SK-N-SH (cell line): ENCODE data around the gene CCDC121. TPM values are rescaled to one million over a fixed set of nuclear protein-coding genes. Genes with fewer than 3 reads are reported as not detected.

Experiments used
- CTCF ChIA-PET: fragments of 300-600, 350-600 bp; formaldehyde crosslinking; extraction: SDS; loops from one replicate; lab custom pipeline; 2021; lab: Yijun Ruan, JAX
- POLR2A ChIA-PET: fragments of 350-600 bp; sonication (Branson Sonifier 250); formaldehyde crosslinking; extraction: SDS; loops from one replicate; lab custom pipeline; 2020; ENCODE audit warnings: antibody characterized with exemption, inconsistent platforms; lab: Yijun Ruan, JAX
- DNase-seq: peaks from one replicate; pipeline ENCODE4 v3.0.0; 2012
- H2AFZ ChIP-seq: fragments of 200-600 bp; sonication (generic); 2 replicates; pipeline ENCODE4 v1.8.1; 2016; ENCODE audit warnings: antibody characterized with exemption, mild to moderate bottlenecking, low read depth
- H3F3A ChIP-seq: fragments of 200-600 bp; sonication (generic); replicated peaks from 2 replicates; pipeline ENCODE3; 2016; ENCODE audit warnings: antibody characterized with exemption, mild to moderate bottlenecking; ENCODE audit not compliant: insufficient read depth
- H3K27ac ChIP-seq, 2 experiments: fragments of 200-500 bp in 1 of 2; fragments of 200-600 bp in 1 of 2; sonication (Bioruptor generic) in 1 of 2; sonication (generic), shearing (Covaris generic) in 1 of 2; 2 replicates each; pipeline versions ENCODE4 v1.5.1 to v1.6.1; 2014 to 2016; ENCODE audit warnings: low read depth in 2 of 2, inconsistent platforms in 1 of 2, low read length in 1 of 2, mild to moderate bottlenecking in 1 of 2, mixed read lengths in 1 of 2
- H3K27me3 ChIP-seq: fragments of 200-600 bp; sonication (generic), shearing (Covaris generic); 2 replicates; pipeline ENCODE4 v1.6.1; 2016; ENCODE audit warnings: mixed run types; ENCODE audit not compliant: insufficient read depth
- H3K36me3 ChIP-seq, 2 experiments: fragments of 200-500 bp in 1 of 2; fragments of 200-600 bp in 1 of 2; sonication (Bioruptor generic) in 1 of 2; sonication (generic) in 1 of 2; replicated peaks in 1 of 2; 2 replicates each; pipeline versions ENCODE3 to v1.5.1; 2014 to 2016; ENCODE audit warnings: low read length in 1 of 2, mild to moderate bottlenecking in 1 of 2; ENCODE audit not compliant: insufficient read depth in 2 of 2, control insufficient read depth in 1 of 2
- H3K4me1 ChIP-seq, 2 experiments: fragments of 200-500 bp in 1 of 2; fragments of 200-600 bp in 1 of 2; sonication (Bioruptor generic) in 1 of 2; sonication (generic), shearing (Covaris generic) in 1 of 2; 2 replicates each; pipeline versions ENCODE4 v1.5.1 to v1.6.1; 2014 to 2016; ENCODE audit warnings: low read depth in 1 of 2, low read length in 1 of 2, mixed run types in 1 of 2; ENCODE audit not compliant: insufficient read depth in 2 of 2, control insufficient read depth in 1 of 2
- H3K4me2 ChIP-seq: fragments of 200-600 bp; sonication (generic), shearing (Covaris generic); 2 replicates; pipeline ENCODE4 v1.6.1; 2017; ENCODE audit warnings: mixed run types
- H3K4me3 ChIP-seq, 2 experiments: fragments of 200-500 bp in 1 of 2; fragments of 200-600 bp in 1 of 2; sonication (Bioruptor generic) in 1 of 2; sonication (generic), shearing (Covaris generic) in 1 of 2; 2 replicates each; pipeline versions ENCODE4 v1.5.1 to v1.8.1; 2014 to 2016; ENCODE audit warnings: low read depth in 2 of 2, inconsistent platforms in 1 of 2, low read length in 1 of 2, mild to moderate bottlenecking in 1 of 2, mixed read lengths in 1 of 2, moderate library complexity in 1 of 2
- H3K79me2 ChIP-seq: fragments of 200-600 bp; sonication (generic); 2 replicates; pipeline ENCODE4 v1.8.1; 2017; ENCODE audit warnings: mild to moderate bottlenecking; ENCODE audit not compliant: insufficient read depth
- H3K9ac ChIP-seq: fragments of 200-600 bp; sonication (generic); 2 replicates; pipeline ENCODE4 v1.6.1; 2017; ENCODE audit warnings: mixed run types
- H3K9me2 ChIP-seq: fragments of 200-600 bp; sonication (generic); 2 replicates; pipeline ENCODE4 v1.6.1; 2017; ENCODE audit warnings: mixed run types
- H3K9me3 ChIP-seq: fragments of 200-600 bp; sonication (generic); 2 replicates; pipeline ENCODE4 v1.6.1; 2017; ENCODE audit warnings: mixed run types, mild to moderate bottlenecking, moderate library complexity
- H4K20me1 ChIP-seq: fragments of 200-600 bp; sonication (generic); 2 replicates; pipeline ENCODE4 v1.6.1; 2017; ENCODE audit warnings: mild to moderate bottlenecking, mixed run types; ENCODE audit not compliant: insufficient read depth
- CHD2 ChIP-seq: fragments of 150-350 bp; IDR thresholded peaks from 2 replicates; pipeline ENCODE4 v1.6.1; 2018; ENCODE audit warnings: low read length; ENCODE audit not compliant: partially characterized antibody
- CTCF ChIP-seq: fragments of 200-600 bp; sonication (generic); IDR thresholded peaks from 2 replicates; pipeline ENCODE4 v1.6.1; 2017; ENCODE audit warnings: antibody characterized with exemption, mild to moderate bottlenecking, moderate library complexity
- ELF1 ChIP-seq: IDR thresholded peaks from 2 replicates; pipeline ENCODE4 v1.4.0; 2012
- FOXJ3 ChIP-seq: sonication (generic); formaldehyde crosslinking; IDR thresholded peaks from 2 replicates; pipeline ENCODE4 v1.5.1; 2020; ENCODE audit warnings: mild to moderate bottlenecking, missing genetic modification reagents
- FOXM1 ChIP-seq: IDR thresholded peaks from 2 replicates; pipeline ENCODE4 v1.4.0; 2012; ENCODE audit warnings: low read depth, mild to moderate bottlenecking
- GABPA ChIP-seq: IDR thresholded peaks from 2 replicates; pipeline ENCODE4 v1.4.0; 2012; ENCODE audit warnings: low read depth, mild to moderate bottlenecking
- GATA2 ChIP-seq: sonication (generic); formaldehyde crosslinking; IDR thresholded peaks from 2 replicates; pipeline ENCODE4 v1.5.0; 2020; ENCODE audit warnings: mild to moderate bottlenecking, missing genetic modification reagents
- JUND ChIP-seq: IDR thresholded peaks from 2 replicates; pipeline ENCODE4 v1.4.0; 2012
- MEF2A ChIP-seq: IDR thresholded peaks from 2 replicates; pipeline ENCODE4 v1.4.0; 2012; ENCODE audit warnings: low read depth, borderline replicate concordance
- NFIC ChIP-seq: IDR thresholded peaks from 2 replicates; pipeline ENCODE4 v1.4.0; 2012; ENCODE audit warnings: borderline replicate concordance
- NRF1 ChIP-seq: IDR thresholded peaks from 2 replicates; pipeline ENCODE4 v1.6.1; 2012; ENCODE audit warnings: low read depth, mild to moderate bottlenecking, low read length
- PBX3 ChIP-seq: IDR thresholded peaks from 2 replicates; pipeline ENCODE4; 2012
- RCOR1 ChIP-seq: fragments of 150-350 bp; IDR thresholded peaks from 2 replicates; pipeline ENCODE4 v1.6.1; 2017; ENCODE audit warnings: antibody characterized with exemption, low read length
- RXRA ChIP-seq: IDR thresholded peaks from 2 replicates; pipeline ENCODE4 v1.4.0; 2012; ENCODE audit warnings: low read depth, mild to moderate bottlenecking, borderline replicate concordance
- SIN3A ChIP-seq: IDR thresholded peaks from 2 replicates; pipeline ENCODE4 v1.6.1; 2012; ENCODE audit warnings: low read depth, mild to moderate bottlenecking, low read length, moderate library complexity, borderline replicate concordance
- TAF1 ChIP-seq: IDR thresholded peaks from 2 replicates; pipeline ENCODE4 v1.6.1; 2012; ENCODE audit warnings: low read depth, mild to moderate bottlenecking, low read length, moderate library complexity, borderline replicate concordance
- TCF12 ChIP-seq: IDR thresholded peaks from 2 replicates; pipeline ENCODE4 v1.4.0; 2012
- USF2 ChIP-seq: fragments of 150-350 bp; IDR thresholded peaks from 2 replicates; pipeline ENCODE4 v1.6.1; 2017; ENCODE audit warnings: antibody characterized with exemption, low read length, low read depth, borderline replicate concordance
- WGBS: methylation state at CpG from one replicate; pipeline ENCODE4 v1.1.6; 2017; ENCODE audit warnings: low lambda C conversion rate; 5-methylcytosine and 5-hydroxymethylcytosine counted together
- polyA plus RNA-seq, 3 experiments: library from polyadenylated mRNA; depleted of rRNA; stranded (reverse); fragments of >200 nt; gene quantifications; 2 replicates each; pipeline ENCODE4 v1.2.3, GENCODE V29; 2012
- TF ChIP-seq, protein P1 (sequence below): IDR thresholded peaks from 2 replicates; pipeline ENCODE4 v1.4.0; 2012; ENCODE audit warnings: low read depth
- TF ChIP-seq, protein P2 (sequence below): fragments of 150-350 bp; IDR thresholded peaks from 2 replicates; pipeline ENCODE4 v1.6.1; 2016; ENCODE audit warnings: mild to moderate bottlenecking, low read depth, low read length
- TF ChIP-seq, protein P3 (sequence below): IDR thresholded peaks from 2 replicates; pipeline ENCODE4 v1.4.0; 2012; ENCODE audit warnings: low read depth, borderline replicate concordance
- TF ChIP-seq, protein P4 (sequence below): IDR thresholded peaks from 2 replicates; pipeline ENCODE4 v1.6.1; 2012; ENCODE audit warnings: mild to moderate bottlenecking, low read depth, low read length, moderate library complexity

Gene CCDC121
- polyA plus RNA-seq, 1 of the 3 experiments (the other 2 are of a cell fraction), result 2.3 TPM

DNA sequence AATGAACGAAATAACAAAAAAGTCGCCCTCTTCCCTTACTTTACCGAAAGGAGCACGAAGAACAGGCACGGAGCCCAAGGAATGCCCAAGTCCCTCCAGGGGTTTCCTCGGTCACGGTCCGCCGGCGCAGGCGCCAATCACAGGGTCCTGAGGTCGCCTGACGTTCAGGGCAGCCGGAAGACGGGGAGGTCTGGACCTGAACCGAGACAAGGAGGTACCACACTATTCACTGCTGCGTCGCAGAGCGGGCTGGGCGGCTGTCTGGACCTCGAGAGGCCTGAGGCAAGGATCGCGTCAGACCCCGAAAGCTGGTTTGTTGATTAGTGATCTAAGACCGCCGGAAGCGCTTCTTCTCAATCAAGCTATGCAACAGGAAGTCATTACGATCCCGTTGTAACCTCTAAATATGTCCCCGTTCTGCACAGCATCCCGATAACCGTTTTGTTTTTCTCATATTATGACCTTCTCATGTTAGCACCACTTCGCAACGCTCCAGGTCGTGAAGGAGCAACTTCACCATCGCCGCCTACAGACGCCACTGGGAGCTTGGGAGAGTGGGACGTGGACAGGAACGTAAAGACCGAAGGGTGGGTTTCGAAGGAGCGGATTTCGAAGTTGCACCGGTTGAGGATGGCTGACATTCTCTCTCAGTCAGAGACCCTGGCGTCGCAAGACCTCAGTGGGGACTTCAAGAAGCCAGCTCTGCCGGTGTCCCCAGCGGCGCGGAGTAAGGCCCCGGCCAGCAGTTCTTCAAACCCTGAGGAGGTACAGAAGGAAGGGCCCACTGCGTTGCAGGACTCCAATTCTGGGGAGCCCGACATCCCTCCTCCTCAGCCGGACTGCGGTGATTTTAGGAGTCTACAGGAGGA is 34.7 kb upstream of the CCDC121 start, which contains the start of the genes SLC4A1AP and SUPT7L:
Gene SLC4A1AP, plus strand, starts transcription at position 605 of the 869 bp plus-strand sequence. Its CDS starts 26 bp downstream, at position 631.
Gene SUPT7L, minus strand, starts transcription at position 330 of the 869 bp plus-strand sequence. CDS start 1,422 bp downstream, outside the sequence.
- Histone ChIP-seq H3K4me3 (peak within 1 kb of the TSS; percentile 91 to 99), H3K36me3 (peaks cover 40 to 51% of the 10 kb centered on the region in 2 experiments), H3K4me1 (peaks cover 16 to 24% of the 10 kb centered on the region in 2 experiments; a peak in 3 of 4 replicates), H2AFZ (peak within 1 kb of the TSS; percentile 93), H3K27ac (peak within 1 kb of the TSS; percentile 92 to 100), H3K9me3 (no peaks in the 10 kb centered on the region), H3K27me3 (no peaks in the 10 kb centered on the region), H3K9ac (peak within 1 kb of the TSS; percentile 85), H4K20me1 (no peaks in the 10 kb centered on the region), H3K79me2 (peaks cover 58% of the 10 kb centered on the region), H3F3A (no peaks in the 10 kb centered on the region), H3K4me2 (peak within 1 kb of the TSS; percentile 99), H3K9me2 (no peaks in the 10 kb centered on the region)
- 0% methylated on average over 52 of the region's 56 CpGs for WGBS
- ChIA-PET POLR2A (interaction anchor here (0.6 to 1.8 kb wide), 6 partner anchors 18 to 254 kb away, joined by 3 to 10 read pairs (median 4); partner anchors contain the start of genes CCDC121, GPN1, NRBP1 and PPM1G), CTCF (interaction anchor here (0.6 to 8.1 kb wide), 8 partner anchors 17 to 539 kb away, joined by 3 to 146 read pairs (median 4); no protein-coding TSS in a partner anchor)
- DNase-seq, result peak; percentile 85
- TF ChIP-seq CTCF (no peak), JUND (no peak), FOXM1 (peak; percentile 53; the same call in 1 of the 2 replicates), NRF1 (peak; percentile 60), GABPA (peak; percentile 95), MEF2A (no peak), USF2 (no peak), GATA2 (CRISPR knock-in tag) (peak; percentile 75), PBX3 (peak; percentile 10; the same call in 1 of the 2 replicates), RCOR1 (peak; percentile 2; the same call in 1 of the 2 replicates), SIN3A (peak; percentile 72; the same call in 1 of the 2 replicates), FOXJ3 (CRISPR knock-in tag) (peak; percentile 60; the same call in 1 of the 2 replicates), NFIC (no peak; the same call in 1 of the 2 replicates), TAF1 (peak; percentile 95), CHD2 (peak; percentile 87), ELF1 (peak; percentile 49; the same call in 1 of the 2 replicates), TCF12 (peak; percentile 45; the same call in 1 of the 2 replicates), RXRA (no peak)
- TF ChIP-seq, protein P1, sequence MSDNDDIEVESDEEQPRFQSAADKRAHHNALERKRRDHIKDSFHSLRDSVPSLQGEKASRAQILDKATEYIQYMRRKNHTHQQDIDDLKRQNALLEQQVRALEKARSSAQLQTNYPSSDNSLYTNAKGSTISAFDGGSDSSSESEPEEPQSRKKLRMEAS, result peak; percentile 78
- TF ChIP-seq, protein P2, sequence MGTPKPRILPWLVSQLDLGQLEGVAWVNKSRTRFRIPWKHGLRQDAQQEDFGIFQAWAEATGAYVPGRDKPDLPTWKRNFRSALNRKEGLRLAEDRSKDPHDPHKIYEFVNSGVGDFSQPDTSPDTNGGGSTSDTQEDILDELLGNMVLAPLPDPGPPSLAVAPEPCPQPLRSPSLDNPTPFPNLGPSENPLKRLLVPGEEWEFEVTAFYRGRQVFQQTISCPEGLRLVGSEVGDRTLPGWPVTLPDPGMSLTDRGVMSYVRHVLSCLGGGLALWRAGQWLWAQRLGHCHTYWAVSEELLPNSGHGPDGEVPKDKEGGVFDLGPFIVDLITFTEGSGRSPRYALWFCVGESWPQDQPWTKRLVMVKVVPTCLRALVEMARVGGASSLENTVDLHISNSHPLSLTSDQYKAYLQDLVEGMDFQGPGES, result peak; percentile 27; the same call in 1 of the 2 replicates
- TF ChIP-seq, protein P3, sequence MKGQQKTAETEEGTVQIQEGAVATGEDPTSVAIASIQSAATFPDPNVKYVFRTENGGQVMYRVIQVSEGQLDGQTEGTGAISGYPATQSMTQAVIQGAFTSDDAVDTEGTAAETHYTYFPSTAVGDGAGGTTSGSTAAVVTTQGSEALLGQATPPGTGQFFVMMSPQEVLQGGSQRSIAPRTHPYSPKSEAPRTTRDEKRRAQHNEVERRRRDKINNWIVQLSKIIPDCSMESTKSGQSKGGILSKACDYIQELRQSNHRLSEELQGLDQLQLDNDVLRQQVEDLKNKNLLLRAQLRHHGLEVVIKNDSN, result peak; percentile 50; the same call in 1 of the 2 replicates
- TF ChIP-seq, protein P4, sequence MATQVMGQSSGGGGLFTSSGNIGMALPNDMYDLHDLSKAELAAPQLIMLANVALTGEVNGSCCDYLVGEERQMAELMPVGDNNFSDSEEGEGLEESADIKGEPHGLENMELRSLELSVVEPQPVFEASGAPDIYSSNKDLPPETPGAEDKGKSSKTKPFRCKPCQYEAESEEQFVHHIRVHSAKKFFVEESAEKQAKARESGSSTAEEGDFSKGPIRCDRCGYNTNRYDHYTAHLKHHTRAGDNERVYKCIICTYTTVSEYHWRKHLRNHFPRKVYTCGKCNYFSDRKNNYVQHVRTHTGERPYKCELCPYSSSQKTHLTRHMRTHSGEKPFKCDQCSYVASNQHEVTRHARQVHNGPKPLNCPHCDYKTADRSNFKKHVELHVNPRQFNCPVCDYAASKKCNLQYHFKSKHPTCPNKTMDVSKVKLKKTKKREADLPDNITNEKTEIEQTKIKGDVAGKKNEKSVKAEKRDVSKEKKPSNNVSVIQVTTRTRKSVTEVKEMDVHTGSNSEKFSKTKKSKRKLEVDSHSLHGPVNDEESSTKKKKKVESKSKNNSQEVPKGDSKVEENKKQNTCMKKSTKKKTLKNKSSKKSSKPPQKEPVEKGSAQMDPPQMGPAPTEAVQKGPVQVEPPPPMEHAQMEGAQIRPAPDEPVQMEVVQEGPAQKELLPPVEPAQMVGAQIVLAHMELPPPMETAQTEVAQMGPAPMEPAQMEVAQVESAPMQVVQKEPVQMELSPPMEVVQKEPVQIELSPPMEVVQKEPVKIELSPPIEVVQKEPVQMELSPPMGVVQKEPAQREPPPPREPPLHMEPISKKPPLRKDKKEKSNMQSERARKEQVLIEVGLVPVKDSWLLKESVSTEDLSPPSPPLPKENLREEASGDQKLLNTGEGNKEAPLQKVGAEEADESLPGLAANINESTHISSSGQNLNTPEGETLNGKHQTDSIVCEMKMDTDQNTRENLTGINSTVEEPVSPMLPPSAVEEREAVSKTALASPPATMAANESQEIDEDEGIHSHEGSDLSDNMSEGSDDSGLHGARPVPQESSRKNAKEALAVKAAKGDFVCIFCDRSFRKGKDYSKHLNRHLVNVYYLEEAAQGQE, result peak; percentile 76
